Keratinocyte (primary cell): ENCODE measurements around the gene SPTBN4. TPM values are rescaled to one million over a fixed set of nuclear protein-coding genes. Genes with fewer than 3 reads are reported as not detected.
A peak's percentile ranks its signal among the peaks of the same experiment; 100 is the strongest.

Experiments
- DNase-seq: peaks from one replicate; pipeline ENCODE4 v3.0.0-alpha.2; 2011; ENCODE audit warnings: low read depth, missing footprints, low spot score
- FAIRE-seq: peaks from 2 replicates; lab custom pipeline; 2011; peaks lifted over from hg19 to GRCh38; lab: Jason Lieb, UNC
- H2AFZ ChIP-seq: 2 replicates; pipeline ENCODE4 v1.6.0; 2012; ENCODE audit warnings: low read length, control low read depth, inconsistent platforms; ENCODE audit not compliant: control insufficient read depth
- H3K27ac ChIP-seq: 2 replicates; pipeline ENCODE4 v1.5.1; 2011; ENCODE audit warnings: low read length; ENCODE audit not compliant: control insufficient read depth, insufficient read depth
- H3K27me3 ChIP-seq: 3 replicates; pipeline ENCODE4 v1.6.0; 2011; ENCODE audit warnings: low read length; ENCODE audit not compliant: control insufficient read depth, insufficient read depth; ENCODE audit errors: extremely low read depth
- H3K36me3 ChIP-seq, 2 experiments: 2 replicates in 1 of 2; 3 replicates in 1 of 2; pipeline ENCODE4 v1.5.1; 2011; ENCODE audit warnings: low read length in 2 of 2, mild to moderate bottlenecking in 1 of 2; ENCODE audit not compliant: control insufficient read depth in 2 of 2, insufficient read depth in 2 of 2; ENCODE audit errors: extremely low read depth in 1 of 2
- H3K4me1 ChIP-seq: 3 replicates; pipeline ENCODE4 v1.5.1; 2011; ENCODE audit warnings: low read length; ENCODE audit not compliant: control insufficient read depth, insufficient read depth; ENCODE audit errors: extremely low read depth
- H3K4me2 ChIP-seq: 3 replicates; pipeline ENCODE4 v1.6.0; 2011; ENCODE audit warnings: low read depth, low read length; ENCODE audit not compliant: control insufficient read depth, insufficient read depth; ENCODE audit errors: extremely low read depth
- H3K4me3 ChIP-seq, 3 experiments: fragments of 200-600 bp in 1 of 3; sonication (generic) in 1 of 3; 2 replicates in 2 of 3; 3 replicates in 1 of 3; pipeline ENCODE4 v1.5.1; 2011 to 2016; ENCODE audit warnings: low read length in 3 of 3, mild to moderate bottlenecking in 3 of 3, control low read depth in 2 of 3, inconsistent platforms in 1 of 3, low read depth in 1 of 3, mixed read lengths in 1 of 3, mixed run types in 1 of 3, moderate library complexity in 1 of 3; ENCODE audit not compliant: control insufficient read depth in 2 of 3, insufficient read depth in 2 of 3; ENCODE audit errors: extremely low read depth in 1 of 3
- H3K79me2 ChIP-seq: 2 replicates; pipeline ENCODE4 v1.6.0; 2012; ENCODE audit warnings: low read length; ENCODE audit not compliant: control insufficient read depth, insufficient read depth
- H3K9ac ChIP-seq: 3 replicates; pipeline ENCODE4 v1.6.0; 2011; ENCODE audit warnings: low read length; ENCODE audit not compliant: control insufficient read depth, insufficient read depth; ENCODE audit errors: extremely low read depth
- H3K9me1 ChIP-seq: 3 replicates; pipeline ENCODE4 v1.6.0; 2011; ENCODE audit warnings: low read length; ENCODE audit not compliant: control insufficient read depth, insufficient read depth; ENCODE audit errors: extremely low read depth
- H3K9me3 ChIP-seq: 2 replicates; pipeline ENCODE4 v1.5.1; 2012; ENCODE audit warnings: low read depth, low read length; ENCODE audit not compliant: control insufficient read depth
- H4K20me1 ChIP-seq: 3 replicates; pipeline ENCODE4 v1.6.0; 2011; ENCODE audit warnings: low read length; ENCODE audit not compliant: control insufficient read depth, insufficient read depth; ENCODE audit errors: extremely low read depth
- EZH2 ChIP-seq: IDR thresholded peaks from one replicate; pipeline ENCODE4 v1.6.1; 2012; ENCODE audit warnings: inconsistent platforms, mild to moderate bottlenecking, low read length, moderate library complexity
- dilution Hi-C: fragments of 300-500 bp; cut with MboI; formaldehyde crosslinking; loops from one replicate; pipeline ENCODE4 v1.7.0; 2020; ENCODE audit warnings: low sequenced_read_pairs; ENCODE audit not compliant: extremely low pct_ligation_motif_present
- polyA plus RNA-seq, 5 experiments: library from polyadenylated mRNA; depleted of rRNA in 3 of 5; stranded (reverse) in 3 of 5; stranded (forward) in 1 of 5; unstranded in 1 of 5; fragments of >200 nt; gene quantifications; 1 replicate in 1 of 5; 2 replicates in 3 of 5; 3 replicates in 1 of 5; pipeline versions ENCODE4 v1.2.1 to v1.2.3, GENCODE V29; 2011 to 2012; ENCODE audit warnings: missing spikeins in 2 of 5, low read depth in 1 of 5, low replicate concordance in 1 of 5
- TF ChIP-seq, protein P1 (sequence below), 3 experiments: IDR thresholded peaks in 1 of 3; conservative IDR thresholded peaks in 1 of 3; optimal IDR thresholded peaks in 1 of 3; 2 replicates in 2 of 3; 3 replicates in 1 of 3; pipeline versions ENCODE3 to v1.5.1; 2011; ENCODE audit warnings: low read length in 3 of 3, mild to moderate bottlenecking in 3 of 3, moderate library complexity in 2 of 3, control low read depth in 1 of 3, inconsistent platforms in 1 of 3; ENCODE audit not compliant: insufficient read depth in 2 of 3; ENCODE audit errors: extremely low read depth in 1 of 3

Gene SPTBN4
- polyA plus RNA-seq, 1 donor (not counting 4 experiments of a cell fraction or from before 2014, with no cell fraction given) = 0.17 TPM

DNA sequence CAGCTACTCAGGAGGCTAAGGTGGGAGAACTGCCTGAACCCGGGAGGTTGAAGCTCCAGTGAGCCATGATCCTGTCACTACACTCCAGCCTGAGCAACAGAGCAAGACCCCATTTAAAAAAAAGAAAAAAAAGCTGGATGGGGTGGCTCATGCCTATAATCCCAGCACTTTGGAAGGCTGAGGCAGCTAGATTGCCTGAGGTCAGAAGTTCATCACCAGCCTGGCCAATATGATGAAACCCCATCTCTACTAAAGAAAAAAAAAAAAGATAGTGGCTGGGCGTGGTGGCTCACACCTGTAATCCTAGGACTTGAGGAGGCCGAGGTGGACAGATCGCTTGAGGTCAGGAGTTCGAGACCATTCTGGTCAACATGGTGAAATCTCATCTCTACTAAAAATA is 149.4 kb downstream of the SPTBN4 start:
- Histone ChIP-seq H3K9ac (no peak overlapping the region), H2AFZ (no peak overlapping the region), H3K27ac (peak overlapping the region; percentile 63), H3K4me1 (peaks cover 23% of the 10 kb centered on the region), H3K27me3 (no peaks in the 10 kb centered on the region), H4K20me1 (no peaks in the 10 kb centered on the region), H3K4me3 (no peak overlapping the region), H3K9me3 (no peaks in the 10 kb centered on the region), H3K4me2 (peak overlapping the region; percentile 16), H3K36me3 (peaks cover 15 to 22% of the 10 kb centered on the region in 2 experiments), H3K9me1 (no peaks in the 10 kb centered on the region), H3K79me2 (peaks cover 17% of the 10 kb centered on the region)
- TF ChIP-seq, protein P1, sequence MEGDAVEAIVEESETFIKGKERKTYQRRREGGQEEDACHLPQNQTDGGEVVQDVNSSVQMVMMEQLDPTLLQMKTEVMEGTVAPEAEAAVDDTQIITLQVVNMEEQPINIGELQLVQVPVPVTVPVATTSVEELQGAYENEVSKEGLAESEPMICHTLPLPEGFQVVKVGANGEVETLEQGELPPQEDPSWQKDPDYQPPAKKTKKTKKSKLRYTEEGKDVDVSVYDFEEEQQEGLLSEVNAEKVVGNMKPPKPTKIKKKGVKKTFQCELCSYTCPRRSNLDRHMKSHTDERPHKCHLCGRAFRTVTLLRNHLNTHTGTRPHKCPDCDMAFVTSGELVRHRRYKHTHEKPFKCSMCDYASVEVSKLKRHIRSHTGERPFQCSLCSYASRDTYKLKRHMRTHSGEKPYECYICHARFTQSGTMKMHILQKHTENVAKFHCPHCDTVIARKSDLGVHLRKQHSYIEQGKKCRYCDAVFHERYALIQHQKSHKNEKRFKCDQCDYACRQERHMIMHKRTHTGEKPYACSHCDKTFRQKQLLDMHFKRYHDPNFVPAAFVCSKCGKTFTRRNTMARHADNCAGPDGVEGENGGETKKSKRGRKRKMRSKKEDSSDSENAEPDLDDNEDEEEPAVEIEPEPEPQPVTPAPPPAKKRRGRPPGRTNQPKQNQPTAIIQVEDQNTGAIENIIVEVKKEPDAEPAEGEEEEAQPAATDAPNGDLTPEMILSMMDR (optimal IDR thresholded peaks at IDR 0.05 in 1 of 3, IDR thresholded peaks at IDR 0.05 in 1 of 3, conservative IDR thresholded peaks at IDR 0.05 in 1 of 3; ENCODE audit: extremely low read depth in 1 of 3, insufficient read depth in 2 of 3, low read length in 3 of 3) = no peak
- TF ChIP-seq EZH2 = no peak
- FAIRE-seq (no peak), DNase-seq (no peak)
- dilution Hi-C loops = no loop called here

DNA sequence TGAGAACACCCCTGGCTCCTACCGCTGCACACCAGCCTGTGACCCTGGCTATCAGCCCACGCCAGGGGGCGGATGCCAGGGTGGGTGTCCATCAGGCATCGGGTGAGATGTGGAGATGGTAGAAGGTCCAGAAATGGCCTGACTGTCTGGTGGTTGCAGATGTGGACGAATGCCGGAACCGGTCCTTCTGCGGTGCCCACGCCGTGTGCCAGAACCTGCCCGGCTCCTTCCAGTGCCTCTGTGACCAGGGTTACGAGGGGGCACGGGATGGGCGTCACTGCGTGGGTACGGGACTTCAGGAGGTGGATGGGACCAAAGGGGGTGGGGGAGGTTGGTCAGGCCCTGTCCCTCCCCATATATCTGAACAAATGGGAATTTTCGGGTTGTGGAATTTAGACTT is 150.1 kb downstream of the SPTBN4 start:
- H3K9me3 ChIP-seq = no peaks in the 10 kb centered on the region
- no peaks in the 10 kb centered on the region for H3K27me3 ChIP-seq
- H3K9me1 ChIP-seq = no peaks in the 10 kb centered on the region
- no peak overlapping the region for H2AFZ ChIP-seq
- H4K20me1 ChIP-seq = no peaks in the 10 kb centered on the region
- TF ChIP-seq, protein P1 (optimal IDR thresholded peaks at IDR 0.05 in 1 of 3, IDR thresholded peaks at IDR 0.05 in 1 of 3, conservative IDR thresholded peaks at IDR 0.05 in 1 of 3; ENCODE audit: extremely low read depth in 1 of 3, insufficient read depth in 2 of 3, low read length in 3 of 3) = no peak
- TF ChIP-seq EZH2 = no peak
- peaks cover 15% of the 10 kb centered on the region for H3K4me1 ChIP-seq
- H3K27ac ChIP-seq = no peak overlapping the region
- FAIRE-seq (no peak), DNase-seq (no peak)
- H3K4me3 ChIP-seq = no peak overlapping the region
- H3K9ac ChIP-seq = no peak overlapping the region
- peaks cover 12% of the 10 kb centered on the region for H3K79me2 ChIP-seq
- no peak overlapping the region for H3K4me2 ChIP-seq
- dilution Hi-C loops = no loop called here
- H3K36me3 ChIP-seq = peaks cover 19 to 23% of the 10 kb centered on the region in 2 experiments
